ENCODE results near the gene TP53I11.

DNA sequence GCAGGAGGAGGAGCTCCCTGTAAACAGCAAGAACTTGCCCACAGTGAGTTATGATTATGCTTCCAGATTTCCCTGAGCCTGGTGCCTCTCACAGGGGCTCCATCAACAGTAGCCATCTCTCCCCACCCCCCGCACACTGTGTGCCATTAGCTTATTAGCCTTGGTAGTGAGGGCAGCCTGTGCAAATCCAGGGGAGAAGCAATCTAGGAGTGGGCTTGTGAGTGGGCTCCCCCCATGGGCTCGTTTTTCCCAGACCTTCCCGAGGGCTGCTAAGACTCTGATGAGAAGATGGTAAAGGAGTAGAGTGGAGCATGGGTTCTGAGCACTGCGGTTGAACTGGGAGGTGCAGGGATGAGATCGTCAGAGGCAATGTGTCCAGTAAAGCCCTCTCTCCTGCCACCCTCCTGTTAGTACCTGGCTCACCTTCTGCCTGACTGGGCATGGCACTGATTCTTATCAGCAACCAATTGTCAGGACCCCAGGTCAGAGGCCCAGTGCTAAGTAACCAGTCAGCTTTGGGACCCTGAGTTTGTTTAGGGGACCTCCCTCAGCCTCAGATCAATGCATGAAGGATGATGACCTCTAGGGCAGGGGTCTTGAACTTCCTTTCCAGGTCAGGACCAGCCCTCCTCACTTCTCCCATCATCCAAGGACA lies 38.4 kb upstream of the TP53I11 start:
- TF ChIP-seq, protein P1, sequence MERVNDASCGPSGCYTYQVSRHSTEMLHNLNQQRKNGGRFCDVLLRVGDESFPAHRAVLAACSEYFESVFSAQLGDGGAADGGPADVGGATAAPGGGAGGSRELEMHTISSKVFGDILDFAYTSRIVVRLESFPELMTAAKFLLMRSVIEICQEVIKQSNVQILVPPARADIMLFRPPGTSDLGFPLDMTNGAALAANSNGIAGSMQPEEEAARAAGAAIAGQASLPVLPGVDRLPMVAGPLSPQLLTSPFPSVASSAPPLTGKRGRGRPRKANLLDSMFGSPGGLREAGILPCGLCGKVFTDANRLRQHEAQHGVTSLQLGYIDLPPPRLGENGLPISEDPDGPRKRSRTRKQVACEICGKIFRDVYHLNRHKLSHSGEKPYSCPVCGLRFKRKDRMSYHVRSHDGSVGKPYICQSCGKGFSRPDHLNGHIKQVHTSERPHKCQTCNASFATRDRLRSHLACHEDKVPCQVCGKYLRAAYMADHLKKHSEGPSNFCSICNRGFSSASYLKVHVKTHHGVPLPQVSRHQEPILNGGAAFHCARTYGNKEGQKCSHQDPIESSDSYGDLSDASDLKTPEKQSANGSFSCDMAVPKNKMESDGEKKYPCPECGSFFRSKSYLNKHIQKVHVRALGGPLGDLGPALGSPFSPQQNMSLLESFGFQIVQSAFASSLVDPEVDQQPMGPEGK (CRISPR knock-in tag; IDR thresholded peaks at IDR 0.05; ENCODE audit: borderline replicate concordance), result no peak
- no peak for TF ChIP-seq ZNF565 (CRISPR knock-in tag; conservative IDR thresholded peaks at IDR 0.05; ENCODE audit: low read depth)
- no peak for TF ChIP-seq ARNTL (CRISPR knock-in tag; IDR thresholded peaks at IDR 0.05; ENCODE audit: borderline replicate concordance, low read depth)
- TF ChIP-seq SNAI2 (CRISPR knock-in tag; IDR thresholded peaks at IDR 0.05), result no peak
- TF ChIP-seq RARB (CRISPR knock-in tag; IDR thresholded peaks at IDR 0.05), result no peak
- TF ChIP-seq GLIS3 (CRISPR knock-in tag; IDR thresholded peaks at IDR 0.05), result no peak
- TF ChIP-seq ZFP3 (CRISPR knock-in tag; IDR thresholded peaks at IDR 0.05), result no peak
- TF ChIP-seq ZFP30 (CRISPR knock-in tag; IDR thresholded peaks at IDR 0.05), result no peak
- TF ChIP-seq ZNF8 (CRISPR knock-in tag; IDR thresholded peaks at IDR 0.05), result no peak
- no peak for TF ChIP-seq TOX (CRISPR knock-in tag; IDR thresholded peaks at IDR 0.05; ENCODE audit: borderline replicate concordance)
- no peak for TF ChIP-seq ZC3H10 (CRISPR knock-in tag; IDR thresholded peaks at IDR 0.05)
